GM12864 (cell line): Measurements from ENCODE around the gene POU2F1.
"Not testable (repeated sequence)": the region's sequence is repeated elsewhere in the genome, so short reads cannot be mapped to it uniquely, and the experiment has no call there.

Experiments
- DNase-seq: peaks from one replicate; pipeline ENCODE4 v3.0.0-alpha.2; 2011; ENCODE audit warnings: low read depth
- H3K4me3 ChIP-seq: 2 replicates; pipeline ENCODE4 v1.5.1; 2011; ENCODE audit warnings: mild to moderate bottlenecking, low read depth, low read length, control low read depth
- TF ChIP-seq, protein P1 (sequence below): IDR thresholded peaks from 2 replicates; pipeline ENCODE4 v1.5.1; 2011; ENCODE audit warnings: low read depth, mild to moderate bottlenecking, moderate library complexity, low read length, control low read depth, inconsistent platforms; ENCODE audit errors: missing control alignments

POU2F1 gene

DNA sequence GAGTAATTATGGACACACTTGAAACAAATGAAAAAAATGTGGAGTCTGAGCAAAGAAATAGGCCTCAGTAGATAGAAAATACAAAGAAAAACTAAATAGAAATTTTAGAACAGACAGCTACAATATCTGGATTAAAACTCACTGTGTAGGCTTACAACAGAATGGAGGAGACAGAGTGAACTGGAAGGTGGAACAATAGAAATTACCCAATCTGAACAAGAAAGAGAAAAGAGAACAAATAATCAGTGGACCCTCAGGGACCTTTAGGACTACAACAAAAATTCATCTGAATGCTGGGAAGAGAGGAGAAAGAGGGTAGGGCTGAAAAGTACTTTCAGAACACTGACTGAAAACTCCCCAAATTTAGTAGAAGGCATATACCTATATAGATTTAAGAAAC is 90.0 kb downstream of the POU2F1 start:
- TF ChIP-seq, protein P1, sequence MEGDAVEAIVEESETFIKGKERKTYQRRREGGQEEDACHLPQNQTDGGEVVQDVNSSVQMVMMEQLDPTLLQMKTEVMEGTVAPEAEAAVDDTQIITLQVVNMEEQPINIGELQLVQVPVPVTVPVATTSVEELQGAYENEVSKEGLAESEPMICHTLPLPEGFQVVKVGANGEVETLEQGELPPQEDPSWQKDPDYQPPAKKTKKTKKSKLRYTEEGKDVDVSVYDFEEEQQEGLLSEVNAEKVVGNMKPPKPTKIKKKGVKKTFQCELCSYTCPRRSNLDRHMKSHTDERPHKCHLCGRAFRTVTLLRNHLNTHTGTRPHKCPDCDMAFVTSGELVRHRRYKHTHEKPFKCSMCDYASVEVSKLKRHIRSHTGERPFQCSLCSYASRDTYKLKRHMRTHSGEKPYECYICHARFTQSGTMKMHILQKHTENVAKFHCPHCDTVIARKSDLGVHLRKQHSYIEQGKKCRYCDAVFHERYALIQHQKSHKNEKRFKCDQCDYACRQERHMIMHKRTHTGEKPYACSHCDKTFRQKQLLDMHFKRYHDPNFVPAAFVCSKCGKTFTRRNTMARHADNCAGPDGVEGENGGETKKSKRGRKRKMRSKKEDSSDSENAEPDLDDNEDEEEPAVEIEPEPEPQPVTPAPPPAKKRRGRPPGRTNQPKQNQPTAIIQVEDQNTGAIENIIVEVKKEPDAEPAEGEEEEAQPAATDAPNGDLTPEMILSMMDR = no peak
- DNase-seq = no peak
- no peak overlapping the region for H3K4me3 ChIP-seq

DNA sequence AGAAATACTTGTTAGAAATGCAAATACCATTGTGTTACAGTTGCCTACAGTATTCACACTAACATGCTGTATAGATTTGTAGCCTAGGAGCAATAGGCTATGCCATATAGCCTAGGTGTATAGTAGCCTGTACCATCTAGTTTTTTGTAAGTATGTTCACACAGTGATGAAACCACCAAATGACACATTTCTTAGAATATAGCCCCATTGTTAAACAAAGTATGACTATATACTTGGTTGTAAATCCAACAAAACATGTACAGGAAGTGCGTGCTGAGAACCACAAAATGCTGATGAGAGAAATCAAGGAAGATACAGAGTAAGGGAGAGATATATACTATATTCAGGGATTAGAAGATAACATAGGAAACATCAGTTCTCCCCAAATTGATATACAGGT is 92.2 kb downstream of the POU2F1 start:
- TF ChIP-seq, protein P1 = no peak
- H3K4me3 ChIP-seq = no peak overlapping the region
- DNase-seq = no peak

DNA sequence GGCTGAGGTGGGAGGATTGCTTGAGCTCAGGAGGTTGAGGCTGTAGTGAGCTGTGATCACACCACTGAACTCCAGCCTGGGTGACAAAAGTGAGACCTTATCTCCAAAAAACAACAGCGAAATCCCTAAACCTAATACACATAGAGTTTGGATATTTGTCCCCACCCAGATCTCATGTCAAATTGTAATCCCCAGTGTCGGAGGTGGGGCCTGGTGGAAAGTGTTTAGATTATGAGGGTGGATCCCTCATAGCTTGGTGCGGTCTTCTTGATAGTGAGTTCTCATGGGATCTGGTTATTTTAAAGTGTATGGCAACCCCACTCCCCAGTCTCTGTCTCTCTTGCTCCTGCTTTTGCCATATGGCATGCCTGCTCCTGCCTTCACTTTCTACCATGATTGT is 94.0 kb downstream of the POU2F1 start:
- DNase-seq = no peak
- H3K4me3 ChIP-seq = no peak overlapping the region
- TF ChIP-seq, protein P1 = no peak

DNA sequence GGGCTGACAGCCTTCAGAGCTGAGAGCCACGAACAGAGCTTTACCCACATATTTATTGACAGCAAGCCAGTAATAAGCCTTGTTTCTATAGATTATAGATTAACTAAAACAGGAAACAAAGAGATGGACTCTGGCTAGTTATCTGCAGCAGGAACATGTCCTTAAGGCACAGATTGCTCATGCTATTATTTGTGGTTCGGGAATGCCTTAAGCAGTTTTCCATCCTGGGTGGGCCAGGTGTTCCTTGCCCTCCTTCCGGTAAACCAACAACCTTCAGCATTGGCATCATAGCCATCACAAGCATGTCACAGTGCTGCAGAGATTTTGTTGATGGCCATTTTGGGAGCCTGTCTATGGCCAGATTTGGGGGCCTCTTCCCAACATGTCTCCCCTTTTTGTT is 96.8 kb downstream of the POU2F1 start:
- no peak for DNase-seq
- H3K4me3 ChIP-seq = no peak overlapping the region
- TF ChIP-seq, protein P1 = no peak

DNA sequence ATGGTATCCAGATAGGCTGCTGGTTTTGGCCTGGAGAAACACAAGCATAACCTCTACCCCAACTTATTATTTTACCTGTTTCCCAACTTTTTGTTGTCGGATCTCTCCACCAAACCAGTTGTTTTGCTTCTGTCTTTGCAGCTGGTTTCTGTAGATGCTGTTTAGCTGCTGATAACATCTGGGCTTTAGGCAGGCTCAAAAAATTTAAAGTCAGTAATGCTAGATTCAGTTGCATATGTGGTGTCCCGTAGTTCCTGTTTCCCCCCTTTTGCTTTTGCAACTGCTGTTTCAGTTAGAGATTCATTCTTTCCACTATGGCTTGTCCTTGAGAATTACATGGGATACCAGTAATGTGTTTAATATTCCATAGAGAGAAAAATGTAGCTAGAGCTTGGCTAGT is 98.5 kb downstream of the POU2F1 start:
- DNase-seq, H3K4me3 ChIP-seq: not testable (repeated sequence)

DNA sequence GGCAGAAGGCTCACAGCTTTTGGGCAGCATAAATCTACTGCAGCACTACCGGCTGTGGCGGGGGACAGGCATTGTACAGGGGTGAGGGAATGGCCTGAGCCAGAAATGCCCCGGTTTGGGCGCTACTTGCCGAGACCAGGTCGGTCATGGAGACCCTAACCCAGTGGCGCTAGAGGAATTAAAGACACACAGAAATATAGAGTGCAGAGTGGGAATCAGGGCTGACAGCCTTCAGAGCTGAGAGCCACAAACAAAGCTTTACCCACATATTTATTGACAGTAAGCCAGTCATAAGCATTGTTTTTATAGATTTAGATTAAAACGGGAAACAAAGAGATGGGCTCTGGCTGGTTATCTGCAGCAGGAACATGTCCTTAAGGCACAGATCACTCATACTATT is 101.8 kb downstream of the POU2F1 start:
- TF ChIP-seq, protein P1 = no peak
- DNase-seq = no peak
- no peak overlapping the region for H3K4me3 ChIP-seq

DNA sequence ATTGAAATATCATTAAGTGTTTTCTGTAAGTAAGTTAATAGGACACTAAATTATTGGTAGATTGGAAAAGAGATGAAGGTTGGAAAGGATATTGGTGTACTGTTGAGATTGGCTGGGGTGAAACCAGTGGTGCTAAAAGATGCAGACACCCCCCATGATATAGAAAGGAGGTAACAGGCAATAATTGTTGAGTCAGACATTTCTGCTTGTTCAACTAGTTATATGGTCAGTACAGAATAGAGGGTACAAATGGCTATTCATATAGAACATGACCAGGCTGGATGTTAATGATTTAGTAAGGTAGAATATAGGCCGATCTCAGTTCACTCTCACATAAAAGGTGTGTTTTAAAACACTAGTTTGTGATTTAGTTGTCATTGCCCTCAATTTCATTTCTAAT is 104.5 kb downstream of the POU2F1 start:
- DNase-seq = no peak
- TF ChIP-seq, protein P1 = no peak
- no peak overlapping the region for H3K4me3 ChIP-seq
